IMR-90 (cell line): ENCODE data around the gene GPR15LG. TPM values are rescaled to one million over a fixed set of nuclear protein-coding genes. Genes with fewer than 3 reads are reported as not detected.

ENCODE experiments used
- ATAC-seq: fragments of 200-7000 bp; cut with Tn5 transposase; 2 replicates; pipeline ENCODE4 v1.9.1; 2020; ENCODE audit warnings: low read depth, mild to moderate bottlenecking, moderate library complexity
- BruUV-seq: library from RNA; stranded (reverse); fragments of 400-500 nt; replicated peaks from 2 replicates; lab custom pipeline; 2021; lab: Mats Ljungman, UMichigan
- CTCF ChIA-PET: fragments of 300-600 bp; formaldehyde crosslinking; extraction: SDS; loops from one replicate; lab custom pipeline; 2021; ENCODE audit warnings: antibody characterized with exemption; lab: Yijun Ruan, JAX
- POLR2A ChIA-PET: fragments of 300-600 bp; sonication (Branson Sonifier 250); formaldehyde crosslinking; loops from one replicate; lab custom pipeline; 2022; ENCODE audit warnings: antibody characterized with exemption; ENCODE audit not compliant: unreplicated experiment; lab: Charles Lee
- DNase-seq: peaks from one replicate; pipeline ENCODE4 v3.0.0; 2013
- H2AFZ ChIP-seq: replicated peaks from 2 replicates; pipeline ENCODE3; 2013; ENCODE audit warnings: low read length, mild to moderate bottlenecking; ENCODE audit not compliant: poor library complexity
- H2AK5ac ChIP-seq: 2 replicates; pipeline ENCODE4 v1.6.1; 2013; ENCODE audit warnings: low read depth, low read length, inconsistent platforms
- H2AK9ac ChIP-seq: replicated peaks from 2 replicates; pipeline ENCODE3; 2013; ENCODE audit warnings: mild to moderate bottlenecking, low read depth, low read length, moderate library complexity; ENCODE audit not compliant: poor library complexity
- H2BK120ac ChIP-seq: 2 replicates; pipeline ENCODE4 v1.6.1; 2013; ENCODE audit warnings: low read depth, low read length, inconsistent platforms
- H2BK15ac ChIP-seq: 3 replicates; pipeline ENCODE4 v1.6.1; 2013; ENCODE audit warnings: low read depth, low read length, inconsistent platforms
- H2BK20ac ChIP-seq: 2 replicates; pipeline ENCODE4 v1.6.1; 2013; ENCODE audit warnings: low read depth, mild to moderate bottlenecking, inconsistent platforms, low read length, moderate library complexity
- H2BK5ac ChIP-seq: 2 replicates; pipeline ENCODE4 v1.6.1; 2013; ENCODE audit warnings: mild to moderate bottlenecking, low read depth, low read length, inconsistent platforms; ENCODE audit not compliant: poor library complexity, severe bottlenecking
- H3K14ac ChIP-seq: replicated peaks from 2 replicates; pipeline ENCODE4 v1.6.1; 2013; ENCODE audit warnings: low read depth, low read length, inconsistent platforms
- H3K18ac ChIP-seq: 2 replicates; pipeline ENCODE4 v1.6.1; 2013; ENCODE audit warnings: low read depth, low read length, control low read depth
- H3K23ac ChIP-seq: 2 replicates; pipeline ENCODE4 v1.6.1; 2013; ENCODE audit warnings: low read depth, low read length, inconsistent platforms
- H3K27ac ChIP-seq: 2 replicates; pipeline ENCODE4 v1.5.1; 2013; ENCODE audit warnings: mild to moderate bottlenecking, control low read depth, low read length; ENCODE audit not compliant: insufficient read depth
- H3K27me3 ChIP-seq: 2 replicates; pipeline ENCODE4 v1.6.1; 2013; ENCODE audit warnings: low read length; ENCODE audit not compliant: control insufficient read depth, insufficient read depth
- H3K36me3 ChIP-seq: 2 replicates; pipeline ENCODE4 v1.6.1; 2013; ENCODE audit warnings: low read length, mixed read lengths; ENCODE audit not compliant: control insufficient read depth, insufficient read depth
- H3K4ac ChIP-seq: 2 replicates; pipeline ENCODE4 v1.6.1; 2013; ENCODE audit warnings: low read depth, low read length, inconsistent platforms
- H3K4me1 ChIP-seq: 2 replicates; pipeline ENCODE4 v1.6.1; 2013; ENCODE audit warnings: low read length, mixed read lengths; ENCODE audit not compliant: control insufficient read depth, insufficient read depth
- H3K4me2 ChIP-seq: 2 replicates; pipeline ENCODE4 v1.6.1; 2013; ENCODE audit warnings: low read depth, mild to moderate bottlenecking, control low read depth, low read length, moderate library complexity
- H3K4me3 ChIP-seq: 2 replicates; pipeline ENCODE4 v1.5.1; 2013; ENCODE audit warnings: low read depth, mild to moderate bottlenecking, control low read depth, low read length, moderate library complexity; ENCODE audit not compliant: insufficient read depth
- H3K56ac ChIP-seq: 2 replicates; pipeline ENCODE4 v1.6.1; 2013; ENCODE audit warnings: low read length, inconsistent platforms; ENCODE audit not compliant: insufficient read depth; ENCODE audit errors: extremely low read depth
- H3K79me1 ChIP-seq, 2 experiments: 2 replicates each; pipeline ENCODE4 v1.6.1; 2013; ENCODE audit warnings: low read length in 2 of 2, inconsistent platforms in 1 of 2, low read depth in 1 of 2
- H3K9ac ChIP-seq: 2 replicates; pipeline ENCODE4 v1.6.1; 2013; ENCODE audit warnings: low read depth, low read length, control low read depth
- H3K9me1 ChIP-seq: 2 replicates; pipeline ENCODE4 v1.6.1; 2013; ENCODE audit warnings: low read length, inconsistent platforms; ENCODE audit not compliant: insufficient read depth
- H3K9me3 ChIP-seq: 2 replicates; pipeline ENCODE4 v1.6.1; 2013; ENCODE audit warnings: low read length; ENCODE audit not compliant: control insufficient read depth, insufficient read depth
- H4K20me1 ChIP-seq: 2 replicates; pipeline ENCODE4 v1.6.1; 2013; ENCODE audit warnings: low read length, inconsistent platforms; ENCODE audit not compliant: insufficient read depth
- H4K5ac ChIP-seq: 2 replicates; pipeline ENCODE4 v1.6.1; 2013; ENCODE audit warnings: mild to moderate bottlenecking, low read depth, low read length, control low read depth
- H4K8ac ChIP-seq, 2 experiments: 2 replicates each; pipeline ENCODE4 v1.6.1; 2013; ENCODE audit warnings: low read depth in 2 of 2, low read length in 2 of 2, control low read depth in 1 of 2, inconsistent platforms in 1 of 2
- H4K91ac ChIP-seq: 2 replicates; pipeline ENCODE4 v1.6.1; 2013; ENCODE audit warnings: low read depth, low read length, inconsistent platforms; ENCODE audit not compliant: insufficient read depth
- CHD1 ChIP-seq: IDR thresholded peaks from 2 replicates; pipeline ENCODE4 v1.6.1; 2012; ENCODE audit warnings: low read depth, low read length, improper control_type of control experiment
- MXI1 ChIP-seq: IDR thresholded peaks from 2 replicates; pipeline ENCODE4 v1.6.1; 2012; ENCODE audit warnings: low read depth, mild to moderate bottlenecking, low read length, moderate library complexity, borderline replicate concordance
- POLR2A ChIP-seq: IDR thresholded peaks from 2 replicates; pipeline ENCODE4 v1.6.1; 2012; ENCODE audit warnings: mild to moderate bottlenecking, low read depth, low read length
- RAD21 ChIP-seq: IDR thresholded peaks from 2 replicates; pipeline ENCODE4 v1.6.1; 2012; ENCODE audit warnings: low read length, improper control_type of control experiment
- RCOR1 ChIP-seq: IDR thresholded peaks from 2 replicates; pipeline ENCODE4 v1.6.1; 2012; ENCODE audit warnings: mild to moderate bottlenecking, low read length, improper control_type of control experiment; ENCODE audit not compliant: insufficient replicate concordance
- WGBS, 2 experiments: methylation state at CpG; one replicate each; pipeline versions ENCODE4 v1.1.5 to v1.1.7; 2013; ENCODE audit warnings: missing lambda C conversion rate in 2 of 2; ENCODE audit not compliant: insufficient read length in 1 of 2; ENCODE audit errors: extremely low coverage in 2 of 2; 5-methylcytosine and 5-hydroxymethylcytosine counted together
- dilution Hi-C: fragments of 300-500 bp; cut with HindIII; formaldehyde crosslinking; loops from one replicate; pipeline ENCODE4 v1.14.3; 2018; ENCODE audit warnings: low sequenced_read_pairs; ENCODE audit not compliant: unreplicated experiment
- in situ Hi-C: fragments of 300-500 bp; cut with MboI; formaldehyde crosslinking; loops from 3 replicates; pipeline ENCODE4 v1.14.3; 2019; ENCODE audit warnings: low sequenced_read_pairs, inconsistent platforms, mixed read lengths
- intact Hi-C: fragments of 100-400 bp; cut with micrococcal nuclease; formaldehyde crosslinking; loops from 2 replicates; pipeline ENCODE4 v1.10.0; 2022
- polyA plus RNA-seq, 3 experiments: library from polyadenylated mRNA; depleted of rRNA; stranded (reverse); fragments of >200 nt; gene quantifications; 2 replicates each; pipeline ENCODE4 v1.2.3, GENCODE V29; 2012; ENCODE audit warnings: low replicate concordance in 1 of 3
- total RNA-seq: library from RNA; depleted of rRNA; stranded (reverse); fragments of >200 nt; gene quantifications from 2 replicates; pipeline ENCODE4 v1.2.3, GENCODE V29; 2012
- TF ChIP-seq, protein P1 (sequence below): fragments of 150-350 bp; IDR thresholded peaks from 2 replicates; pipeline ENCODE4 v1.6.1; 2016; ENCODE audit warnings: low read depth, mild to moderate bottlenecking, low read length, moderate library complexity, borderline replicate concordance
- TF ChIP-seq, protein P2 (sequence below): conservative IDR thresholded peaks from 2 replicates; pipeline ENCODE4 v1.5.1; 2012; ENCODE audit warnings: mild to moderate bottlenecking, low read depth, low read length, improper control_type of control experiment

Gene GPR15LG
- total and polyA plus RNA-seq, 2 of the 4 experiments (the other 2 are of a cell fraction) = not detected

DNA sequence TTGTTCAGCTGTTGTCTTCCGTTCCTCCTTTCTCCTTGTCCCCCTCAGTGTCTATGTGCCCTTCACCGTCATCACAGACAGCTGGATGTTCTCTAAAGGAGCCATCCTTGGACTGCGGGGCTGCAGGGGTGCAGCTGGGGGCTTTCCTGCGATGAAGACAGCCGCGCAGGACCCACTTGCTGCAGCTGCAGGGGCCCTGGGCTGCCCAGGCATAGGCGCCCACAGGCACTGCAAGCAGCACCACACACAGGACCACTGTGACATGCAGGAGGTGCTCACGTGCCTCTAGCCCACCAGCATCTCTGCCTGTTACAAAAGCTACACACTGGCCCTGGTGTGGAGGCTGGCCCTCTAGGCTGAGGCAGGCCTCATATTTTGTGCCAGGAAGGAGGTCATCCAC is 48.3 kb downstream of the GPR15LG start:
- Histone ChIP-seq H2AK5ac (no peak overlapping the region), H3K36me3 (no peaks in the 10 kb centered on the region), H3K9ac (no peak overlapping the region), H3K23ac (no peak overlapping the region), H3K56ac (no peak overlapping the region), H3K4me1 (no peaks in the 10 kb centered on the region), H4K91ac (no peak overlapping the region), H4K8ac (no peak overlapping the region), H3K27ac (no peak overlapping the region), H3K14ac (no peak overlapping the region), H2AFZ (no peak overlapping the region), H2AK9ac (no peak overlapping the region), H3K9me1 (no peaks in the 10 kb centered on the region), H3K4ac (no peak overlapping the region), H4K5ac (no peak overlapping the region), H3K27me3 (peaks cover 2% of the 10 kb centered on the region), H2BK15ac (no peak overlapping the region), H3K4me3 (no peak overlapping the region), H3K79me1 (no peaks in the 10 kb centered on the region), H4K20me1 (no peaks in the 10 kb centered on the region), H3K18ac (no peak overlapping the region), H3K9me3 (no peaks in the 10 kb centered on the region), H2BK120ac (no peak overlapping the region), H2BK5ac (no peak overlapping the region), H3K4me2 (no peak overlapping the region), H2BK20ac (no peak overlapping the region)
- WGBS, 2 experiments = 67% methylated on average over 4 of the region's 8 CpGs; no CpG with 5 or more reads in 1 of the 2 experiments
- in situ Hi-C loops = no loop called here
- dilution Hi-C loops = no loop called here
- ATAC-seq (no peak), DNase-seq (no peak)
- BruUV-seq = no TSS peak
- CTCF ChIA-PET = no interaction called here
- POLR2A ChIA-PET = no interaction called here
- intact Hi-C loops = no loop called here
- TF ChIP-seq MXI1 (no peak), RCOR1 (no peak), CHD1 (no peak), POLR2A (no peak), RAD21 (no peak)
- TF ChIP-seq, protein P1, sequence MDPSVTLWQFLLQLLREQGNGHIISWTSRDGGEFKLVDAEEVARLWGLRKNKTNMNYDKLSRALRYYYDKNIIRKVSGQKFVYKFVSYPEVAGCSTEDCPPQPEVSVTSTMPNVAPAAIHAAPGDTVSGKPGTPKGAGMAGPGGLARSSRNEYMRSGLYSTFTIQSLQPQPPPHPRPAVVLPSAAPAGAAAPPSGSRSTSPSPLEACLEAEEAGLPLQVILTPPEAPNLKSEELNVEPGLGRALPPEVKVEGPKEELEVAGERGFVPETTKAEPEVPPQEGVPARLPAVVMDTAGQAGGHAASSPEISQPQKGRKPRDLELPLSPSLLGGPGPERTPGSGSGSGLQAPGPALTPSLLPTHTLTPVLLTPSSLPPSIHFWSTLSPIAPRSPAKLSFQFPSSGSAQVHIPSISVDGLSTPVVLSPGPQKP = no peak
- TF ChIP-seq, protein P2, sequence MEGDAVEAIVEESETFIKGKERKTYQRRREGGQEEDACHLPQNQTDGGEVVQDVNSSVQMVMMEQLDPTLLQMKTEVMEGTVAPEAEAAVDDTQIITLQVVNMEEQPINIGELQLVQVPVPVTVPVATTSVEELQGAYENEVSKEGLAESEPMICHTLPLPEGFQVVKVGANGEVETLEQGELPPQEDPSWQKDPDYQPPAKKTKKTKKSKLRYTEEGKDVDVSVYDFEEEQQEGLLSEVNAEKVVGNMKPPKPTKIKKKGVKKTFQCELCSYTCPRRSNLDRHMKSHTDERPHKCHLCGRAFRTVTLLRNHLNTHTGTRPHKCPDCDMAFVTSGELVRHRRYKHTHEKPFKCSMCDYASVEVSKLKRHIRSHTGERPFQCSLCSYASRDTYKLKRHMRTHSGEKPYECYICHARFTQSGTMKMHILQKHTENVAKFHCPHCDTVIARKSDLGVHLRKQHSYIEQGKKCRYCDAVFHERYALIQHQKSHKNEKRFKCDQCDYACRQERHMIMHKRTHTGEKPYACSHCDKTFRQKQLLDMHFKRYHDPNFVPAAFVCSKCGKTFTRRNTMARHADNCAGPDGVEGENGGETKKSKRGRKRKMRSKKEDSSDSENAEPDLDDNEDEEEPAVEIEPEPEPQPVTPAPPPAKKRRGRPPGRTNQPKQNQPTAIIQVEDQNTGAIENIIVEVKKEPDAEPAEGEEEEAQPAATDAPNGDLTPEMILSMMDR = no peak
